ENCODE results near the gene SF3B3. TPM values are rescaled to one million over a fixed set of nuclear protein-coding genes. Genes with fewer than 3 reads are reported as not detected.
"Not testable (repeated sequence)": the region's sequence is repeated elsewhere in the genome, so short reads cannot be mapped to it uniquely, and the experiment has no call there.

Gene SF3B3
- polyA plus RNA-seq, 1 donor: 202 TPM

GRCh38 chr16:70588565-70588964, 64.9 kb downstream of the SF3B3 start:
- Histone ChIP-seq H3K4me3 (ENCODE audit: low read length) (no peak overlapping the region), H3K36me3 (ENCODE audit: control insufficient read depth, insufficient read depth, low read length) (no peaks in the 10 kb centered on the region), H3K27me3 (ENCODE audit: control insufficient read depth, insufficient read depth, low read length) (no peaks in the 10 kb centered on the region), H3K4me1 (ENCODE audit: control insufficient read depth, insufficient read depth, low read length) (peaks cover 34% of the 10 kb centered on the region), H3K27ac (ENCODE audit: low read length) (no peak overlapping the region), H3K9me3 (ENCODE audit: control insufficient read depth, low read depth, low read length) (no peaks in the 10 kb centered on the region)
- 68% methylated on average over 3 of the region's 4 CpGs for WGBS (ENCODE audit: insufficient coverage, low lambda C conversion rate)
- peak in 1 of 2 donors; percentile 30 for DNase-seq

GRCh38 chr16:70589416-70589815, 65.8 kb downstream of the SF3B3 start:
- not testable (repeated sequence) for H3K9me3 ChIP-seq (ENCODE audit: control insufficient read depth, low read depth, low read length); H3K27me3 ChIP-seq (ENCODE audit: control insufficient read depth, insufficient read depth, low read length); H3K36me3 ChIP-seq (ENCODE audit: control insufficient read depth, insufficient read depth, low read length); DNase-seq; H3K4me3 ChIP-seq (ENCODE audit: low read length)
- WGBS (ENCODE audit: insufficient coverage, low lambda C conversion rate): no CpG with 5 or more reads among the region's 3 CpGs
- Histone ChIP-seq H3K4me1 (ENCODE audit: control insufficient read depth, insufficient read depth, low read length) (peaks cover 34% of the 10 kb centered on the region), H3K27ac (ENCODE audit: low read length) (peak overlapping the region; percentile 96)

GRCh38 chr16:70589998-70590471, 66.4 kb downstream of the SF3B3 start:
- Histone ChIP-seq H3K4me1 (ENCODE audit: control insufficient read depth, insufficient read depth, low read length) (peaks cover 37% of the 10 kb centered on the region), H3K36me3 (ENCODE audit: control insufficient read depth, insufficient read depth, low read length) (no peaks in the 10 kb centered on the region), H3K27ac (ENCODE audit: low read length) (peak overlapping the region; percentile 96), H3K27me3 (ENCODE audit: control insufficient read depth, insufficient read depth, low read length) (no peaks in the 10 kb centered on the region), H3K9me3 (ENCODE audit: control insufficient read depth, low read depth, low read length) (no peaks in the 10 kb centered on the region), H3K4me3 (ENCODE audit: low read length) (peak overlapping the region; percentile 34)
- no CpG with 5 or more reads among the region's 10 CpGs for WGBS (ENCODE audit: insufficient coverage, low lambda C conversion rate)
- DNase-seq: peak; percentile 84 to 93

GRCh38 chr16:70590722-70591415, 67.3 kb downstream of the SF3B3 start:
- WGBS (ENCODE audit: insufficient coverage, low lambda C conversion rate): no CpG with 5 or more reads among the region's 18 CpGs
- H3K4me3 ChIP-seq (ENCODE audit: low read length): peak overlapping the region; percentile 34
- peak overlapping the region; percentile 96 for H3K27ac ChIP-seq (ENCODE audit: low read length)
- no peaks in the 10 kb centered on the region for H3K36me3 ChIP-seq (ENCODE audit: control insufficient read depth, insufficient read depth, low read length)
- peak; percentile 70 to 82 for DNase-seq
- H3K9me3 ChIP-seq (ENCODE audit: control insufficient read depth, low read depth, low read length): no peaks in the 10 kb centered on the region
- H3K4me1 ChIP-seq (ENCODE audit: control insufficient read depth, insufficient read depth, low read length): peaks cover 37% of the 10 kb centered on the region
- no peaks in the 10 kb centered on the region for H3K27me3 ChIP-seq (ENCODE audit: control insufficient read depth, insufficient read depth, low read length)

GRCh38 chr16:70591615-70592014, 68.0 kb downstream of the SF3B3 start:
- WGBS (ENCODE audit: insufficient coverage, low lambda C conversion rate): no CpG with 5 or more reads among the region's 4 CpGs
- Histone ChIP-seq H3K4me1 (ENCODE audit: control insufficient read depth, insufficient read depth, low read length) (peaks cover 37% of the 10 kb centered on the region), H3K4me3 (ENCODE audit: low read length) (no peak overlapping the region), H3K27me3 (ENCODE audit: control insufficient read depth, insufficient read depth, low read length) (no peaks in the 10 kb centered on the region), H3K9me3 (ENCODE audit: control insufficient read depth, low read depth, low read length) (no peaks in the 10 kb centered on the region), H3K36me3 (ENCODE audit: control insufficient read depth, insufficient read depth, low read length) (no peaks in the 10 kb centered on the region), H3K27ac (ENCODE audit: low read length) (peak overlapping the region; percentile 96)
- peak; percentile 86 to 92 for DNase-seq

GRCh38 chr16:70592106-70592571, 68.5 kb downstream of the SF3B3 start:
- H3K36me3 ChIP-seq (ENCODE audit: control insufficient read depth, insufficient read depth, low read length): no peaks in the 10 kb centered on the region
- no peak overlapping the region for H3K4me3 ChIP-seq (ENCODE audit: low read length)
- DNase-seq: peak; percentile 81 to 90
- no peaks in the 10 kb centered on the region for H3K27me3 ChIP-seq (ENCODE audit: control insufficient read depth, insufficient read depth, low read length)
- no CpG with 5 or more reads among the region's 5 CpGs for WGBS (ENCODE audit: insufficient coverage, low lambda C conversion rate)
- H3K9me3 ChIP-seq (ENCODE audit: control insufficient read depth, low read depth, low read length): no peaks in the 10 kb centered on the region
- peak overlapping the region; percentile 96 for H3K27ac ChIP-seq (ENCODE audit: low read length)
- H3K4me1 ChIP-seq (ENCODE audit: control insufficient read depth, insufficient read depth, low read length): peaks cover 37% of the 10 kb centered on the region

GRCh38 chr16:70593544-70593943, 69.9 kb downstream of the SF3B3 start:
- Histone ChIP-seq H3K9me3 (ENCODE audit: control insufficient read depth, low read depth, low read length) (no peaks in the 10 kb centered on the region), H3K4me1 (ENCODE audit: control insufficient read depth, insufficient read depth, low read length) (peaks cover 39% of the 10 kb centered on the region), H3K36me3 (ENCODE audit: control insufficient read depth, insufficient read depth, low read length) (no peaks in the 10 kb centered on the region), H3K4me3 (ENCODE audit: low read length) (no peak overlapping the region), H3K27me3 (ENCODE audit: control insufficient read depth, insufficient read depth, low read length) (no peaks in the 10 kb centered on the region), H3K27ac (ENCODE audit: low read length) (peak overlapping the region; percentile 96)
- WGBS (ENCODE audit: insufficient coverage, low lambda C conversion rate): no CpG with 5 or more reads among the region's 1 CpG
- DNase-seq: no peak

- Histone ChIP-seq H3K27me3 (ENCODE audit: control insufficient read depth, insufficient read depth, low read length) (no peaks in the 10 kb centered on the region), H3K27ac (ENCODE audit: low read length) (no peak overlapping the region), H3K4me3 (ENCODE audit: low read length) (no peak overlapping the region), H3K9me3 (ENCODE audit: control insufficient read depth, low read depth, low read length) (no peaks in the 10 kb centered on the region), H3K36me3 (ENCODE audit: control insufficient read depth, insufficient read depth, low read length) (no peaks in the 10 kb centered on the region), H3K4me1 (ENCODE audit: control insufficient read depth, insufficient read depth, low read length) (peaks cover 41% of the 10 kb centered on the region)
- DNase-seq: no peak
Measured at GRCh38 chr16:70594569-70594968, 71.0 kb downstream of the SF3B3 start.

GRCh38 chr16:70597135-70597835, 73.7 kb downstream of the SF3B3 start:
- peak overlapping the region; percentile 47 for H3K27ac ChIP-seq (ENCODE audit: low read length)
- H3K36me3 ChIP-seq (ENCODE audit: control insufficient read depth, insufficient read depth, low read length): no peaks in the 10 kb centered on the region
- no peak for DNase-seq
- no peak overlapping the region for H3K4me3 ChIP-seq (ENCODE audit: low read length)
- H3K27me3 ChIP-seq (ENCODE audit: control insufficient read depth, insufficient read depth, low read length): no peaks in the 10 kb centered on the region
- WGBS (ENCODE audit: insufficient coverage, low lambda C conversion rate): no CpG with 5 or more reads among the region's 4 CpGs
- peaks cover 23% of the 10 kb centered on the region for H3K4me1 ChIP-seq (ENCODE audit: control insufficient read depth, insufficient read depth, low read length)
- H3K9me3 ChIP-seq (ENCODE audit: control insufficient read depth, low read depth, low read length): no peaks in the 10 kb centered on the region

- H3K9me3 ChIP-seq (ENCODE audit: control insufficient read depth, low read depth, low read length): no peaks in the 10 kb centered on the region
- H3K4me1 ChIP-seq (ENCODE audit: control insufficient read depth, insufficient read depth, low read length): peaks cover 18% of the 10 kb centered on the region
- peak in 1 of 2 donors; percentile 22 for DNase-seq
- peak overlapping the region; percentile 47 for H3K27ac ChIP-seq (ENCODE audit: low read length)
- no peak overlapping the region for H3K4me3 ChIP-seq (ENCODE audit: low read length)
- peaks cover 3% of the 10 kb centered on the region for H3K36me3 ChIP-seq (ENCODE audit: control insufficient read depth, insufficient read depth, low read length)
- 68% methylated on average over 2 of the region's 6 CpGs for WGBS (ENCODE audit: insufficient coverage, low lambda C conversion rate)
- no peaks in the 10 kb centered on the region for H3K27me3 ChIP-seq (ENCODE audit: control insufficient read depth, insufficient read depth, low read length)
Measured at GRCh38 chr16:70598937-70599503, 75.4 kb downstream of the SF3B3 start.
